H54 (cell line): ENCODE data around the gene NXPH3.

ENCODE experiments used
- DNase-seq: peaks from one replicate; pipeline ENCODE4 v3.0.0; 2011; ENCODE audit warnings: low spot score, mixed read lengths; ENCODE audit not compliant: insufficient read length
- FAIRE-seq: peaks from 3 replicates; lab custom pipeline; 2011; peaks lifted over from hg19 to GRCh38; lab: Jason Lieb, UNC
- POLR2A ChIP-seq: IDR thresholded peaks from 2 replicates; pipeline ENCODE4 v1.6.1; 2011; ENCODE audit warnings: low read depth, mild to moderate bottlenecking, low read length

The NXPH3 gene

GRCh38 chr17:49600949-49601348 is 25.3 kb downstream of the NXPH3 start:
- FAIRE-seq (peak; percentile 15), DNase-seq (no peak)
- TF ChIP-seq POLR2A, result no peak

- DNase-seq (no peak), FAIRE-seq (no peak)
- no peak for TF ChIP-seq POLR2A
These were observed 27.1 kb downstream of the NXPH3 start for GRCh38 chr17:49602783-49603182.

- TF ChIP-seq POLR2A, result no peak
- FAIRE-seq (no peak), DNase-seq (no peak)
These were observed 27.6 kb downstream of the NXPH3 start for GRCh38 chr17:49603238-49603637.

GRCh38 chr17:49603720-49604119 is 28.0 kb downstream of the NXPH3 start:
- no peak for TF ChIP-seq POLR2A
- DNase-seq (no peak), FAIRE-seq (no peak)

- FAIRE-seq (no peak), DNase-seq (no peak)
- TF ChIP-seq POLR2A, result no peak
These were observed 28.7 kb downstream of the NXPH3 start for GRCh38 chr17:49604314-49604869.

- DNase-seq (no peak), FAIRE-seq (no peak)
These were observed 35.4 kb downstream of the NXPH3 start for GRCh38 chr17:49610883-49611584.

GRCh38 chr17:49612726-49613125 is 37.1 kb downstream of the NXPH3 start:
- TF ChIP-seq POLR2A, result no peak
- FAIRE-seq (peak; percentile 33), DNase-seq (no peak)

More at GRCh38 chr17:49610883-49611584, 35.4 kb downstream of the NXPH3 start:
- TF ChIP-seq POLR2A, result no peak

- FAIRE-seq (no peak), DNase-seq (no peak)
- no peak for TF ChIP-seq POLR2A
These were observed 37.6 kb downstream of the NXPH3 start for GRCh38 chr17:49613182-49613800.

GRCh38 chr17:49616086-49616485 is 40.4 kb downstream of the NXPH3 start:
- DNase-seq (no peak), FAIRE-seq (no peak)
- TF ChIP-seq POLR2A, result no peak

GRCh38 chr17:49616601-49617131 is 41.0 kb downstream of the NXPH3 start:
- no peak for TF ChIP-seq POLR2A
- FAIRE-seq (no peak), DNase-seq (no peak)

- no peak for DNase-seq
- no peak for TF ChIP-seq POLR2A
- no peak for FAIRE-seq
These were observed 42.4 kb downstream of the NXPH3 start for GRCh38 chr17:49618028-49618611.

GRCh38 chr17:49621420-49621819 is 45.7 kb downstream of the NXPH3 start:
- no peak for FAIRE-seq
- no peak for TF ChIP-seq POLR2A
- DNase-seq, result no peak

- FAIRE-seq, result no peak
- no peak for TF ChIP-seq POLR2A
- no peak for DNase-seq
These were observed 46.4 kb downstream of the NXPH3 start for GRCh38 chr17:49621946-49622529.

- FAIRE-seq (peak; percentile 60), DNase-seq (no peak)
- no peak for TF ChIP-seq POLR2A
These were observed 49.2 kb downstream of the NXPH3 start for GRCh38 chr17:49624896-49625295.
